Rectal smooth muscle tissue (tissue), 1 donor: ENCODE results near the gene CNIH3.

Experiments
- H3K27ac ChIP-seq: one replicate; pipeline ENCODE4 v1.7.0; 2013; ENCODE audit warnings: low read depth, low read length, inconsistent platforms
- H3K27me3 ChIP-seq: one replicate; pipeline ENCODE4 v1.7.0; 2013; ENCODE audit warnings: low read length; ENCODE audit not compliant: control insufficient read depth, insufficient read depth
- H3K36me3 ChIP-seq: one replicate; pipeline ENCODE4 v1.7.0; 2013; ENCODE audit warnings: low read length; ENCODE audit not compliant: control insufficient read depth, insufficient read depth
- H3K4me1 ChIP-seq: one replicate; pipeline ENCODE4 v1.7.0; 2013; ENCODE audit warnings: low read length; ENCODE audit not compliant: control insufficient read depth, insufficient read depth
- H3K4me3 ChIP-seq: one replicate; pipeline ENCODE4 v1.7.0; 2013; ENCODE audit warnings: low read length
- H3K9ac ChIP-seq: one replicate; pipeline ENCODE4 v1.7.0; 2013; ENCODE audit warnings: low read length

The CNIH3 gene

DNA sequence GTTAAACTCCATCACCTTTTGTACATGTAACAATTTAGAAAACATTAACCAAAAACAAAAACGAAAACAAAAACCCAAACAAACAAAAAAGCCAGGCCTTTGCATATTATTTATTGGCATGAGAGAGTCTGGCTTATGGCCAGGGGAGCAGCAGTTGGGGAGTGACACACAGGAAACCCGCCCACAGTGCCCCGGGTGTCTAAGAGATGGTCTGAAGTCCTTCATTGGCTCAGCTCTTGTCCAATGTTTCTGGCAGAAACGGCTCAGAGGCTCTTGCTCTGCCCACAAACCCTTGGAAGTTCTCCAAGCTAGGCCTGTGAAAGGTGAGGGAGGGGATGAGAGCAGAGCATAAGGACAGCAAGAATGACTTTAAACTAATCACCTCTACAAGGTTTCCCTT is 131.5 kb downstream of the CNIH3 start:
- no peak overlapping the region for H3K27ac ChIP-seq

DNA sequence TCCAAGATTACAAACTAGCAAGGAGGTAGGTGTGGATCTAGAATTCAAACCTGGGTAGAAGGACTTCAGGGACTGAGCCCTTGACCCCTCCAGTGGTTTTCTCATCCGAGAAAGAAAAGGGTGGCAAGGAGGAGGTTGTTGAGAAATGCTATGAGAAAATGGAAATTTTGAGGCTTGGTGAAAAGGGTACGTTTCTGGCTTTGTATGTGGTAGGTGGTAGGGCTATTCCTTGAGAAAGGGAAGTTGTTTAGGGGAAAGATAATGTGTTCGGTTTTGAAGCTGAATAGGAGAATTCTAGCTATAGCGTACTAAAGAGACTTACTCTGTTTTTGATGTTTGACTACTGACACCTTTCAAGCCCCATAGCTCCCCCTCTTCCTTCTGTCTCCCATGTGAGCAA is 133.8 kb downstream of the CNIH3 start:
- no peak overlapping the region for H3K4me3 ChIP-seq
- H3K9ac ChIP-seq, result no peak overlapping the region
- H3K27me3 ChIP-seq, result no peaks in the 10 kb centered on the region
- no peak overlapping the region for H3K27ac ChIP-seq
- no peaks in the 10 kb centered on the region for H3K36me3 ChIP-seq
- no peaks in the 10 kb centered on the region for H3K4me1 ChIP-seq

More for the DNA sequence above, 131.5 kb downstream of the CNIH3 start:
- no peaks in the 10 kb centered on the region for H3K36me3 ChIP-seq
- H3K9ac ChIP-seq, result no peak overlapping the region
- no peak overlapping the region for H3K4me3 ChIP-seq
- H3K27me3 ChIP-seq, result no peaks in the 10 kb centered on the region
- H3K4me1 ChIP-seq, result no peaks in the 10 kb centered on the region

DNA sequence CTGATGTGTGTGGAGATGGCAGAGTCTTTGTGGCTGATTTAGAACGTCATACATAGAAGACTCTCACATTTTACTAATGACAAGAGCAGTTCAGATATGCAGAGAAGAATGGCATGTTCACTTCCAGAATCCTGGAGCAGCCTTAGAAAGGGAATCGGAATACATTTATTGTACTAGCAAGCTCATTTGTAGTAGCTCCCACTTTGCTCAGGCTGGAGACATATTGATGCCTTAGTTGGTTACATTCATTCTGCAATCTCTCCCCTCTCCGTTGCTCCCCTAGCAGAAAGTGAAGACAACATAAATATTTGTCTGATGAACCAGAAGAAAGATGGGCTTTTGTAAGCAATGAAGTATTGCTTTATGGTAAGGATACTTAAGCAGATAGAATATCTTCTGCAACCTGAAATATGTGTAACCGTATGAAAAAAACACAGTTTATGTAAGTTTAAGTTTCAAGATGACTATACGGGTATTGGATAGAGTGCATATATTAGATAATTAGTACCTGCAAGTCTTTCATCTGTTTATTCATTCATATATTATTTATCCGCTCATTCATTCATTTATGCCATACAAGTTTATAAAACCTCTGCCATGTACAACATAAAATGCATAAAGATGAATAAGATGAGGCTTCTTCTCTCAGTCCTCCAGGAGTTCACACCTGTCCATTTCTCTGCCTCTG is 135.7 kb downstream of the CNIH3 start:
- no peak overlapping the region for H3K9ac ChIP-seq

DNA sequence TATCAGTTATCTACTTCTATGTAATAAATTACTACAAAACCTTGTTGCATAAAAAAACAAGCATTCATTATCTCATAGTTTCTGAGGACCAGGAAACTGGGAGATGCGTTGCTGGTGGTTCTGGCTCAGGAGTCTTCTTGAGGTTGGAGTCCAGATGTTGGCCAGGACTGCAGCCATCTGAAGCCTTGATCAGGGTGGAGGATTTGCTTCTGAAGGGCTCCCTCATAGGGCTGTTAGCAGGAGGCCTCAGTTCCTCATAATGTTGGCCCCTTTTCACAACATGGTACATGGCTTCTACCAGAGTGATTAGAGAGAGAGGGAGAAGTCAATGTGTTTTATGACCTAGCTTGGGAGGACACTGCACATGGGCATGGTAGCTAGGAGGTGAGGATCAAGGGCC is 137.4 kb downstream of the CNIH3 start:
- Histone ChIP-seq H3K36me3 (no peaks in the 10 kb centered on the region), H3K4me3 (no peak overlapping the region), H3K4me1 (no peaks in the 10 kb centered on the region), H3K27me3 (no peaks in the 10 kb centered on the region), H3K9ac (no peak overlapping the region), H3K27ac (no peak overlapping the region)

More for the DNA sequence above, 135.7 kb downstream of the CNIH3 start:
- Histone ChIP-seq H3K27ac (no peak overlapping the region), H3K4me3 (no peak overlapping the region), H3K36me3 (no peaks in the 10 kb centered on the region), H3K4me1 (no peaks in the 10 kb centered on the region), H3K27me3 (no peaks in the 10 kb centered on the region)

DNA sequence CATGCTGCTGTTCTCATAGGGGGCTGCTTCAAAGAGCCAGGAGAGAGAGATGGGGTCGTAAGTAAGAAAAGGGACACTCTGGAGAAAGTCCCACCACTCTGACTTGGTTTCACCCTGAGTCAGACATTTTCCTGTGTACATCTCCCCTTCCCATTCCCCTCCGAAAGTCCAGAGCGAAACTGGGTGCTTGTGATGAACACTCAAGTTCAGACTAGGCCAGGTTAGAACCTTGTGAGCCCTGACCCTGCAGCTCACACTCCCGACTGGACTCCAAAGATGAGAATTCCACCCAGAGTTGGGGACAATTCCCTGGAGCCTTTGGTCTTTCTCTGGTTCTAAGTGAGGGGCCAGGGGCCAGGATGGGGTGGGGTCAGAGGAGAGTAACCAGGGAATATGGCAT is 139.5 kb downstream of the CNIH3 start:
- no peak overlapping the region for H3K4me3 ChIP-seq
- no peak overlapping the region for H3K27ac ChIP-seq
- no peak overlapping the region for H3K9ac ChIP-seq
- no peaks in the 10 kb centered on the region for H3K4me1 ChIP-seq
- no peaks in the 10 kb centered on the region for H3K36me3 ChIP-seq
- H3K27me3 ChIP-seq, result no peaks in the 10 kb centered on the region

DNA sequence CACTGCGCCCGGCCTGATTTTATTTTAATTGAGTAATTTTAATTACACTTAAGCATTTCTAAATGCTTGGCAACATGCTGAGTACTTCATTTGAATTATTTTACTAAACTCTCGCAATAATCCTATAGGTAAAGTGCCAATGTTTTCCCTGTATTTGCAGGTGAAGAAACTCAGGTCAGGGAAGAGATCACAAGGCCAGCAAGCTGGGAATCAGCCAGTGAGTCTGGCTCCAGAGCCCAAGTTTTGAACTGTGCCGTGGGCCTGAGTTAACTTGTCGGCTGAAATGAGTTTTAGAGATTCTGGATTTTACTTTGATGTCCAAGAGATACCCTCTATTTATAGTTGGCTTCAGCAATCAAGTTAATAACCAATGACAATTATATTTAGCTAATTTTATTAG is 141.4 kb downstream of the CNIH3 start:
- no peak overlapping the region for H3K4me3 ChIP-seq
- H3K9ac ChIP-seq, result no peak overlapping the region
- H3K27me3 ChIP-seq, result no peaks in the 10 kb centered on the region
- no peaks in the 10 kb centered on the region for H3K4me1 ChIP-seq
- H3K27ac ChIP-seq, result no peak overlapping the region
- H3K36me3 ChIP-seq, result no peaks in the 10 kb centered on the region

DNA sequence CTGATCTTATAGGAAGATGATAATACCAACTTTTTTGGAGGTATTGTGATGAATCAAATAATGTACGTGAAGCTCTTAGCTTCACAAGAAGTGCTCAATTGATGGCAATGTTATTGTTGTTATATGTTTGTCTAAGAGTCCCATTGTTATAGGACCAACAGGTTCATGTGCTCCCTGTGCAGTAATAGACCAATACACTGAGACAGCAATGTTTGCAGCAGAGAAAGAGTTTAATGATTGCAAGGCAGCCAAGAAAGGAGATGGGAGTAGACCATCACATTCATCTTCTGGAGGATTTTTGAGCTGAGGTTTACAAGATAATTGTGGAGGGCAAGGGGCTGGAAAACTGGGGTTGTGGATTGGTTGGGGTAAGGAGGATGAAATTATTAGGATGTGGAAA is 143.0 kb downstream of the CNIH3 start:
- no peak overlapping the region for H3K9ac ChIP-seq
- H3K27me3 ChIP-seq, result no peaks in the 10 kb centered on the region
- no peak overlapping the region for H3K4me3 ChIP-seq
- H3K36me3 ChIP-seq, result no peaks in the 10 kb centered on the region
- H3K4me1 ChIP-seq, result no peaks in the 10 kb centered on the region
- no peak overlapping the region for H3K27ac ChIP-seq

DNA sequence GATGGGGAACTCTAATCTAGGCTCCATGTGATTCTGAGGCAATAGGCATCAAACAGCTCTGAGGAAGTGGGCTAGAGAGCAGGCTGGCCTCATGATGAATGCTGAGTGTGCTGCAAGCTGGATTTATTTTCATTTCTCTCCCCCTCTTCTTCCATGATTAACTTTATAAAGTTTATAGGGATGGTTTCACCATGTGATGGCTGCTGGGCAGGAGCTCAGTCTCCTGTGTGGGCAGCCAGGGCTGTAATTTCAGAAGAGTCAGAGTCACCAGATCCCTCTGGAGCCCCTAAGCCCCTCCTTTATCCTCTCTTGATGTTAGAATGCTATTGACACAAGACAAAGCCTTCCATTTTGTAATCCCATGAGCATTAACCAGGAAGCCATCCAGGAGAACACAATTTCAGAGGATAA is 143.6 kb downstream of the CNIH3 start:
- Histone ChIP-seq H3K9ac (no peak overlapping the region), H3K4me1 (no peaks in the 10 kb centered on the region), H3K27me3 (no peaks in the 10 kb centered on the region), H3K27ac (no peak overlapping the region), H3K4me3 (no peak overlapping the region), H3K36me3 (no peaks in the 10 kb centered on the region)

DNA sequence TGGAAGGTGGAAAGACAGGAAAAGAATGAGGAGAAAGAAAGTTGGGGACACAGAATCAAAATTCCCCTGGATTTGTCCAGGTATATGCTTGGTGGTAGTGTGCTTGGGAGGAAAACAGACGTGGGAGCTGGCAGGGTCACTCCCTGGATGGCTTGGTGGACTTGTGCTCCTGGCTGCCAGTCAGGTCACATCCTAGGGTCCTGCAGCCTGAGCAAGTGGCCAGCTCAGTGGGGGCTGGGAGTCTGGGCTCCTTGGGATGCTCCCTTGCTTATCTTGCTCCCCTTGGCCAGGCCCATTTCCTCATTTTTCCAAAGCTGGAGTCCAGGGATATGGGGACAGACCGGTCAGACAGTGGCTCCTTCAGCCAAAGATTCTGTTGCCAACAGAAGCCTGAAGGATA is 144.0 kb downstream of the CNIH3 start:
- no peak overlapping the region for H3K9ac ChIP-seq
- H3K4me1 ChIP-seq, result no peaks in the 10 kb centered on the region
- H3K27ac ChIP-seq, result no peak overlapping the region
- no peaks in the 10 kb centered on the region for H3K36me3 ChIP-seq
- H3K27me3 ChIP-seq, result no peaks in the 10 kb centered on the region
- no peak overlapping the region for H3K4me3 ChIP-seq

DNA sequence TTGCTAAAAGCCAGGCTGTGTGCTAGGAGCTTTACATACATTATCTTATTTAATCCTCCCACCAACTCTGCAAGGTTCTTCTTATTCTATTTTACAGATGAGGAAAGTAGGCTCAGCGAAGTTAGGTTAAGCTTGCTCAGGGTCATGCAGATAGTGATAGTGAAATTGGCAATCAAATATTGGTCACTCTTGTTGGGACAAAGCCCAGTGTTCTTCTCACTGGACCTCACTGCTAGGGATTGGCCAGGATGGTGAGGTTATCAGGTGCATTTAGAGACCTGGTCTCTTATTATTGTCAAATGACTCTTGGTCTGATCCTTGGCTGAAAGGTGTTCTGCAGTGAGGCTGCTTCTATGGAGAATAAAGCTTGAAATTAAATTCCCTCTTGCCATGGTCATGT is 145.1 kb downstream of the CNIH3 start:
- H3K27ac ChIP-seq, result no peak overlapping the region
- no peaks in the 10 kb centered on the region for H3K4me1 ChIP-seq
- no peak overlapping the region for H3K4me3 ChIP-seq
- no peaks in the 10 kb centered on the region for H3K36me3 ChIP-seq
- H3K9ac ChIP-seq, result no peak overlapping the region
- H3K27me3 ChIP-seq, result no peaks in the 10 kb centered on the region

DNA sequence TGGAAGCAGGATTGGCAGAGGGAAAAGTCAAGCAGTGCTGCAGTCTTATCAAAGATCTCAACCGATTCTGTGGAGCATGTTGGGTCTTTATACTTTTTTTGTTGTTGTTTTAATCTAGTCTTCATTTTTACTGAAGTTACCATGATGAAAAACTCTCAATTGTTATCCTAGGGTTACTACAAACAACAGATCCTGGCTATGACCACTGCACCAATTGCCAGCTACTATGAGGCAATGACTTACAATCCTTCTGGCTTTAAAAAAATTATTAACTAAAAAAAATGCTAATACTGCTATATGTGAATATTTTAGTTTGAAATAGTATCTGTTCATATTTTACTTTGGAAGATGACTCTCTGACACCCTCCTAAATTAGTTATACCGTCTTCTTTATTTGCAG is 145.9 kb downstream of the CNIH3 start:
- no peak overlapping the region for H3K4me3 ChIP-seq
- H3K27ac ChIP-seq, result no peak overlapping the region
- H3K36me3 ChIP-seq, result no peaks in the 10 kb centered on the region
- no peaks in the 10 kb centered on the region for H3K4me1 ChIP-seq
- no peak overlapping the region for H3K9ac ChIP-seq
- H3K27me3 ChIP-seq, result no peaks in the 10 kb centered on the region

DNA sequence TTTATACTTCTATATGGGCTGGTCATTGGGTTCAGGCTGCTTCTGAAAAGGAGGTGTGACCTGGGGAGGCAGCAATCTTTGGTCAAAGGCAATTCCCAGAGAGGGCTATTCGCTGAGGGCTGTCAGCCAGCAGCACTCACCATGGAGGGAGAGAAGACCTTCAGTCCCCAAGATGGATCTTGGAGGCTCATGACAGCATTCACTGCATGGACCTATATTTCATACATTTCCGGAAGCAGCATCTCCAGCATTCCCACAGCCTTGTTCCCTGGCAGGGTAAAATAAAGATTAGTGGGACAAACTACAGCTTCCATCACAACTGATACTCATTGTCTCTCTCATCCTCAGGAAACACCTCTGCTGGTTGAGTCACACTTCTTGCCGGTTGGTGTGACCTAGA is 146.6 kb downstream of the CNIH3 start:
- no peaks in the 10 kb centered on the region for H3K27me3 ChIP-seq
- H3K36me3 ChIP-seq, result no peaks in the 10 kb centered on the region
- H3K4me1 ChIP-seq, result no peaks in the 10 kb centered on the region
- no peak overlapping the region for H3K4me3 ChIP-seq
- no peak overlapping the region for H3K27ac ChIP-seq
- no peak overlapping the region for H3K9ac ChIP-seq

DNA sequence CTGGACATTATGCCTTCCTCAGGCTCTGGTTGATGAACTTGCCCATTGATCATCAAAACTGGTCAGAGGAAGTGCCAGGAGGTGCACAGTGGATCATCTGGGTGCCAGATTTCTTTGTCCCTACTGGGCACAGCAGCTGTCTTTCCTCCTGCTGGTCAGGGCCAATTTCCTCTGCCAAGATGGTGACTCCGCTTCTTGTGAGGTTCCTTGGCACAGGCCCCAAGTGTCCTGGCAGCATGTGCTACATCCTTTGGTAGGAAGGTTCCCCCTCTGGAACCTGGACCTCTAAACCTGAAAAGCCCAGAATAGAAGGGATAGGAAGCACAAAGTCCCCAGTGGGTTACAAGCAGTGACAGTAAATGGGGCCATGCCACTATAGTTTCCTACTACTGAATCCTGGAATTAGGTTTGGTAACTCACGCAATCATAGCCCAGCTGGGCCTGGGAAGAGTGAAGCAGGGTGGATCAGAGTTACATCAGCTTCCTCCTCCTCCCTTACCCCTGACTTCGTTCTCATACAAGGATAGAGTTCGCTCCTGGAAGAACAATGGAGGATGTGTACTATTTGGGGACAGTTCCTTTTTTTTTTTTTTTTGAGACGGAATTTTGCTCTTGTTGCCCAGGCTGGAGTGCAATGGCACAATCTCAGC is 147.1 kb downstream of the CNIH3 start:
- H3K36me3 ChIP-seq, result no peaks in the 10 kb centered on the region
- no peaks in the 10 kb centered on the region for H3K27me3 ChIP-seq
- H3K27ac ChIP-seq, result no peak overlapping the region
- H3K4me3 ChIP-seq, result no peak overlapping the region
- no peaks in the 10 kb centered on the region for H3K4me1 ChIP-seq
- no peak overlapping the region for H3K9ac ChIP-seq
